Naive thymus-derived CD8-positive, alpha-beta T cell (primary cell): ENCODE measurements around the gene ARFIP1. TPM values are rescaled to one million over a fixed set of nuclear protein-coding genes. Genes with fewer than 3 reads are reported as not detected.
A peak's percentile ranks its signal among the peaks of the same experiment; 100 is the strongest.

ENCODE experiments used
- ATAC-seq, 2 donors: fragments of 150-1000 bp; cut with Tn5 transposase in 1 of 2; sonication (Bioruptor Pico), chemical (Tn5 transposase) in 1 of 2; 1 replicate in 1 of 2; 2 replicates in 1 of 2; pipeline ENCODE4 v1.10.0; 2021; ENCODE audit warnings: mild to moderate bottlenecking in 2 of 2, moderate library complexity in 2 of 2
- POLR2A ChIA-PET: fragments of 350-600 bp; sonication (Branson Sonifier 250); formaldehyde crosslinking; loops from one replicate; lab custom pipeline; 2021; ENCODE audit warnings: antibody characterized with exemption; lab: Charles Lee
- DNase-seq, 10 donors: peaks; one replicate each; pipeline versions ENCODE4 v3.0.0 to v3.0.0-alpha.2; 2020 to 2022
- H3K27ac Mint-ChIP-seq, 10 donors: one replicate each; pipeline ENCODE4 v1.8.0; 2020 to 2022; ENCODE audit warnings: mild to moderate bottlenecking in 10 of 10, mixed read lengths in 10 of 10, moderate library complexity in 4 of 10, inconsistent platforms in 1 of 10
- H3K27me3 Mint-ChIP-seq, 5 donors: one replicate each; pipeline ENCODE4 v1.8.0; 2021 to 2022; ENCODE audit warnings: mixed read lengths in 5 of 5
- H3K36me3 Mint-ChIP-seq, 3 donors: one replicate each; pipeline ENCODE4 v1.8.0; 2020 to 2022; ENCODE audit warnings: mixed read lengths in 3 of 3, mild to moderate bottlenecking in 2 of 3, inconsistent platforms in 1 of 3
- H3K4me1 Mint-ChIP-seq, 4 donors: one replicate each; pipeline ENCODE4 v1.8.0; 2021 to 2022; ENCODE audit warnings: mixed read lengths in 4 of 4
- H3K4me3 Mint-ChIP-seq, 10 donors: one replicate each; pipeline ENCODE4 v1.8.0; 2020 to 2022; ENCODE audit warnings: mild to moderate bottlenecking in 10 of 10, mixed read lengths in 10 of 10, moderate library complexity in 6 of 10, inconsistent platforms in 1 of 10
- H3K9me3 Mint-ChIP-seq, 9 donors: one replicate each; pipeline ENCODE4 v1.8.0; 2020 to 2022; ENCODE audit warnings: mixed read lengths in 9 of 9, mild to moderate bottlenecking in 3 of 9, inconsistent platforms in 1 of 9, moderate library complexity in 1 of 9
- polyA plus RNA-seq, 3 donors: library from polyadenylated mRNA; unstranded; fragments of 300-500 nt; fragmentation: Illumina TruSeq; gene quantifications; one replicate each; pipeline ENCODE4 v1.2.3, GENCODE V29; 2021
- total RNA-seq, 8 experiments: library from RNA in 2 of 8; stranded (reverse) in 2 of 8; gene quantifications; one replicate each; pipeline ENCODE4 v1.2.3 and lab custom pipeline; 2021 to 2026

Gene ARFIP1
- total and polyA plus RNA-seq, 5 experiments from 2014 or later = 11.3 to 21.3 (median 14.5) TPM

DNA sequence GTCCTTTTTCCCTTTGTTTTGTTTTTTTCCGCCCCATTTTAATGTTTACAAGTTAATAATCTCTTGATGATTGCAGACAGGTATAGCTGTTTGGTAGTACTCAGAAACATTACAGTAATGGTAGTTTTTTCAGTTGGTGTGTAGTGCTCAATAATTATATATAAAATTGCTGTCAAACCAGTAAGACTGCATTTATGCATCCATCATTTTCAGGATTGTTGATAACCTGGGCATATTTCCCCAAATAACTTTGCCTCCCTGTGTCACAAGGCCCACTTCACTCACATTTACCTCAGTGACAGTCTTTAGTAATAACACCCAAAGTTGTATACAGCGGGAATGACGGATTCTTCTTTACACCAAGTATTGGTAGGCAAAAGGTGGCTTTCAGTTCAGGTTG is 16.1 kb downstream of the ARFIP1 start:
- H3K9me3 Mint-ChIP-seq = no peaks in the 10 kb centered on the region
- DNase-seq = no peak
- no peak overlapping the region for H3K4me3 Mint-ChIP-seq
- H3K4me1 Mint-ChIP-seq = peaks cover 11 to 20% (median 14%) of the 10 kb centered on the region in 4 donors
- H3K27ac Mint-ChIP-seq = no peak overlapping the region
- no peak for ATAC-seq
- H3K36me3 Mint-ChIP-seq = peaks cover 5 to 6% (median 5%) of the 10 kb centered on the region in 3 donors
- POLR2A ChIA-PET = no interaction called here
- H3K27me3 Mint-ChIP-seq = no peaks in the 10 kb centered on the region

DNA sequence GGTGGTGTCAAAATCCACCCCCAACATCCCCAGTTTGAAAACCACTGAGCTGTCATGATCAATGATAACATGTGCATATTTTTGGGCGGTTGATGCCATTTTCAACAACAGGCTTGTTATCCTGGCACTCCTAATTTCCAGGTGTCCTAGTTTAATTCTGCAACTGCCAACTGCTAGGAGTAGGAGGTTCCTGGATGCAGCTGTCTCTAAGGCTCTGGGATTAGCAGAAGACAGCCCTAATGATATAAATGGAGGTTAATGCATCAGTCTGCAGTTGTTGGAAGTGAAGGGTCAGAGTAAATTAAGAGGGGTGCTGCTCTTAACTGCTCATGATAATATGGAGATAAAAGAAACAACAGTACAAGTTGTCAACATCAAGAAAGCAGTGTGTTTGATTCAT is 23.8 kb downstream of the ARFIP1 start:
- no peaks in the 10 kb centered on the region for H3K27me3 Mint-ChIP-seq
- peaks cover 0 to 11% (median 9%) of the 10 kb centered on the region in 3 donors for H3K36me3 Mint-ChIP-seq
- peaks cover 10 to 40% (median 20%) of the 10 kb centered on the region in 4 donors for H3K4me1 Mint-ChIP-seq
- POLR2A ChIA-PET = no interaction called here
- no peak overlapping the region for H3K27ac Mint-ChIP-seq
- DNase-seq = no peak
- ATAC-seq = no peak
- peaks cover 0 to 5% (median 0%) of the 10 kb centered on the region in 9 donors for H3K9me3 Mint-ChIP-seq
- no peak overlapping the region for H3K4me3 Mint-ChIP-seq

DNA sequence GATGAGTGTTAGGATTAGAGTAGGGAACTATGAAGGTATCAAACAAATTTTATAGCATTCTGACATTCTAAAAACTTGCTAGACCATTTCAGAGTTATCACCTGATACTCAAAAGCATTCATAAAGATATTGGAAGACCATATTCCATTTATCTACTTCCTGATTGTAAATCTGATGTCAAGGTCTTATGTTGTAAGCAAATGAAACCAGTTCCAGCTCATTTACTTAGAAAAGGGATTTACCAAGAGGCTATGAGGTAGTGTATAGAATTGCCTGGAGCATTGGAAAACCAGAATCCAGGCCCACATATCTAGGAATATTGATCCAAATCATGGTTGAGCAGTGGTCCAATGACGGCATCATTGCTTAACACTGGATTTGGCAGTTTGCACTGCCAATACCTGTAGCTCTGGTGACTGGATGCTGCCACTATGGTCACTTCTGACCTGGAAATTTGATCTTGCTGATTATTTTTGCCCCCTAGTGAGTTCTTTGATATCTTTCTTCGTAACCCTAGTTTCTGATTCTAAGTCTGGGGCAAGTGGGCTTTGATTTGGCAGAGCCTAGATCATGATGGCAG is 25.4 kb downstream of the ARFIP1 start:
- Mint-ChIP-seq H3K9me3 (peaks cover 0 to 5% (median 0%) of the 10 kb centered on the region in 9 donors), H3K4me3 (no peak overlapping the region), H3K4me1 (peaks cover 10 to 41% (median 20%) of the 10 kb centered on the region in 4 donors), H3K27me3 (no peaks in the 10 kb centered on the region), H3K36me3 (peaks cover 0 to 17% (median 10%) of the 10 kb centered on the region in 3 donors), H3K27ac (peak overlapping the region in 2 of 10 donors; percentile 7 to 50)
- no peak for ATAC-seq
- POLR2A ChIA-PET = no interaction called here
- no peak for DNase-seq

DNA sequence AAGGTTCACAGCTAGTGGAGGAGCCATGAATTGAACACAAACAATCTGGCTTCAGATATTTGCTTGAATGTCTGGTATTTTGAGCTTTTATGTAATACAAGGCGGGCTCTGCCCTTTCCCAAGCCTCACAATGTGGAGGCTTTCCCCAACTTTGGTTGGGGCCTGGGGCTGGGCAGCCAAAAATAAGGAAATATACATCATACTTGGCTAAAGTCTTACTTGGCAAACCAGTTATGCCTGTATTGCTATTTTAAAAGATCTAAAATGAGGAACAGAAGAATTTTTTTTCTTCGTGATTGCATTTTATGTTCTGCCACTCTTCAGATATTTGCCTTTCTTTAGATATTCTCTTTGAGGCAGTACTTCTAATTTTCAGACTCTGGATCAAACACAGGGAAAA is 26.1 kb downstream of the ARFIP1 start:
- no peak for ATAC-seq
- peak overlapping the region in 1 of 10 donors; percentile 17 for H3K4me3 Mint-ChIP-seq
- no peaks in the 10 kb centered on the region for H3K27me3 Mint-ChIP-seq
- peaks cover 0 to 5% (median 2%) of the 10 kb centered on the region in 9 donors for H3K9me3 Mint-ChIP-seq
- H3K36me3 Mint-ChIP-seq = peaks cover 2 to 22% (median 13%) of the 10 kb centered on the region in 3 donors
- POLR2A ChIA-PET = no interaction called here
- peaks cover 8 to 40% (median 19%) of the 10 kb centered on the region in 4 donors for H3K4me1 Mint-ChIP-seq
- H3K27ac Mint-ChIP-seq = peak overlapping the region in 3 of 10 donors; percentile 7 to 49 (median 45)
- DNase-seq = no peak

DNA sequence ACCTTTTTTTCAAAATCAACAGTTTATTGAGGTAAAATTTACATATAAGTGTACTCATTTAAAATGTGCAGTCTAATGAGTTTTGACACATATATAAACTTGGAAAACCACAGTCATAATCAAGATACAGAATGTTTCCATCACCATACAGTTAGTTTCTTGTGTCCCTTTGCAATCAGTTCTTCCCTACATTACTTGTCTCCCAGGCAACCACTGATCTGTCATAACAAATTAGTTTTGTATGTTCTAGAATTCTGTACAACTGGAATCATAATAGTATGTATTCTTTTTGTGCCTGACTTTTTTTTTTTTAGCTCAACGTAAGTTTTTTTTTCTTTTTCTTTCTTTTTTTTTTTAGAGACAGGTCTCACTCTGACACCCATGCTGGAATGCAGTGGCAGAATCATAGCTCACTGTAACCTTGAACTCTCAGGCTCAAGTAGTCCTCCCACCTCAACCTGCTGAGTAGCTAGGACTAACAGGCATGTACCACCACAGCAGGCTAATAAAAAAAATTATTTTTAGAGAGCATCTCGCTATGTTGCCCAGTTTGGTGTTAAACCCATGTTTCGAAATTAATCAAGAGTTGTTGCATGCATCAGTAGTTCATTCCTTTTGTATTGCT is 26.9 kb downstream of the ARFIP1 start:
- POLR2A ChIA-PET = no interaction called here
- H3K4me3 Mint-ChIP-seq = no peak overlapping the region
- H3K4me1 Mint-ChIP-seq = peaks cover 6 to 36% (median 16%) of the 10 kb centered on the region in 4 donors
- ATAC-seq (no peak), DNase-seq (no peak)
- peaks cover 10 to 30% (median 20%) of the 10 kb centered on the region in 3 donors for H3K36me3 Mint-ChIP-seq
- H3K27me3 Mint-ChIP-seq = no peaks in the 10 kb centered on the region
- H3K27ac Mint-ChIP-seq = no peak overlapping the region
- peaks cover 0 to 11% (median 6%) of the 10 kb centered on the region in 9 donors for H3K9me3 Mint-ChIP-seq

DNA sequence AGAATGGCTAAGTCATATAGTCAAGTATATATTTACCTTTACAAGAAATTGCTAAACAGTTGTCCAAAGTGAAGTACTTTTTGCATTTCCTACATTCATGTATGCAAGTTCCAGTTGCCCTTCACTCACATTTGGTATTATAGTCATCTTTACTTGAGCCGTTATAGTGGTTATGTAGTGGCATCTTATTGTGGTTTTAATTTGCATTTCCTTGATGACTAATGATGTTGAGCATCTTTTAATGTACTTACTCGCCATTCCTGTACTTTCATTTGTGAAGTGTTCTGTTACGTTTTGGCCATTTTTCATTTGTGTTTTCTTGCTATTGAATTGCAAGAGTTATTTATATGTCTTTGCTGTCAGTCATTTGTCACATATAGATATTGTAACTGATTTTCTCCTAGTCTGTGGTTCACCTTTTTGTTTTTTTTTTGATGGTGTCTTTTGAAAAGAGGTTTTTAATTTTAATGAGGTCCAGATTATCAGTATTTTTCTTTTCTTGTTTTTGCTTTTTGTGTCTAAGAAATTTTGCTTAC is 27.6 kb downstream of the ARFIP1 start:
- H3K9me3 Mint-ChIP-seq = peaks cover 4 to 17% (median 7%) of the 10 kb centered on the region in 9 donors
- peaks cover 15 to 37% (median 26%) of the 10 kb centered on the region in 3 donors for H3K36me3 Mint-ChIP-seq
- H3K27ac Mint-ChIP-seq = peak overlapping the region in 3 of 10 donors; percentile 20 to 38 (median 34)
- POLR2A ChIA-PET = no interaction called here
- H3K27me3 Mint-ChIP-seq = no peaks in the 10 kb centered on the region
- H3K4me3 Mint-ChIP-seq = peak overlapping the region in 1 of 10 donors; percentile 45
- ATAC-seq = no peak
- H3K4me1 Mint-ChIP-seq = peaks cover 5 to 36% (median 18%) of the 10 kb centered on the region in 4 donors
- DNase-seq = no peak

DNA sequence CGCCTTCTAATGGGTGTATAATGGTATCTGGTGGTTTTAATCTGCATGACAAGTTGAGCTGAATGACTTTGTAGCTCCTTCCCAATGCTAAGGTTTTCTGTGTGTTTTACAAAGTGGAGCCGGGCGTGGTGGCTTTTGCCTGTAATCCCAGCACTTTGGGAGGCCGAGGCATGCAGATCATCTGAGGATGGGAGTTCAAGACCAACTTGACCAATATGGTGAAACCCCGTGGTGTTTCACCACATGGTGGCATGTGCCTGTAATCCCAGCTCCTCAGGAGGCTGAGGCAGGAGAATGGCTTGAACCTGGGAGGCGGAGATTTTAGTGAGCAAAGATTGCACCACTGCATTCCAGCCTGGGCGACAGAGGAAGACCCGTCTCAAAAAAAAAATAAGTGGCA is 28.9 kb downstream of the ARFIP1 start:
- Mint-ChIP-seq H3K4me3 (no peak overlapping the region), H3K4me1 (peaks cover 5 to 36% (median 20%) of the 10 kb centered on the region in 4 donors), H3K27me3 (no peaks in the 10 kb centered on the region), H3K9me3 (peaks cover 11 to 30% (median 18%) of the 10 kb centered on the region in 9 donors), H3K27ac (peak overlapping the region in 1 of 10 donors; percentile 53), H3K36me3 (peaks cover 25 to 45% (median 34%) of the 10 kb centered on the region in 3 donors)
- no peak for DNase-seq
- no peak for ATAC-seq
- POLR2A ChIA-PET = no interaction called here

DNA sequence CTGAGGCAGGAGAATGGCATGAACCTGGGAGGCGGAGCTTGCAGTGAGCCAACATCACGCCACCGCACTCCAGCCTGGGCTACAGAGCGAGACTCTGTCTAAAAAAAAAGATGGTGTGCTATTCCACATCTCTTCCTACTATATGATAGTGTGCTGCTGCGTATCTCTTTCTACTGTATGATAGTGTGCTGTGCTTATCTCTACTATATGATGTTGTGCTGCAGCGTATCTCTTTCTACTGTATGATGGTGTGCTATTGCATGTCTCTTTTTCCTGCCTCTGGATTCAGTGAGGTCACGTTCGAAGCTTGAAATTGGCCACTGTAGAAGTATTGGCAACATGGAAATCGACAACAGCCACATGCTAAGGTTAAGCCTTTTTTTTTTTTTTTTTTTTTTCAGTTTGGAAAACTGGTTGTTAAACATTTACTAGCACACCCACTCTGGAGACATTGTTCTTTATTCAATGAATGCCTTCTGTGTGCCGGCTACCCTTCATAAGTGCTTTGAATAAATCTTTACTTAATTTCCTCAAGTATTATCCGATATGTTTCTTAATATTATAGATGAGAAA is 31.0 kb downstream of the ARFIP1 start:
- no peak overlapping the region for H3K4me3 Mint-ChIP-seq
- DNase-seq (no peak), ATAC-seq (no peak)
- H3K9me3 Mint-ChIP-seq = peaks cover 14 to 52% (median 35%) of the 10 kb centered on the region in 9 donors
- H3K27ac Mint-ChIP-seq = no peak overlapping the region
- H3K36me3 Mint-ChIP-seq = peaks cover 42 to 64% (median 53%) of the 10 kb centered on the region in 3 donors
- H3K27me3 Mint-ChIP-seq = no peaks in the 10 kb centered on the region
- POLR2A ChIA-PET = no interaction called here
- peaks cover 5 to 24% (median 17%) of the 10 kb centered on the region in 4 donors for H3K4me1 Mint-ChIP-seq

DNA sequence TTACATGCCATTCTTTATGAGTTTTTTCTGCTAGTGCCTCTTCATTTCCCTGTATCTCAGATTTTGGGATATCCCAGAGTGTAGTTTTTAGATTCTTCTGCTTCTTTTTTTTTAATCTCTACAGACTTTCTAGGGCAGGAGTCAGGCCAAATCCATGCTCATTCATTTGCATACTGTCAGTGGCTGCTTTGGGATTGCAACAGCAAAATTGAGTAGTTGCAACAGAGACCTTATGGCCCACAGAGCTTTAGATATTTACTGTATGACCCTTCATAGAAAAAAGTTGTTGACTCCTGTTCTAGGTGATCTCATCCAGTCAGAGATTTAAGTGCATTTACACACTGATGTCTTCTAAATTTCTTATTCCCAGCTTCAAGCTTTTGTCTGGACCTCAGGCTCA is 35.3 kb downstream of the ARFIP1 start:
- no peak for ATAC-seq
- POLR2A ChIA-PET = no interaction called here
- Mint-ChIP-seq H3K36me3 (peaks cover 52 to 74% (median 64%) of the 10 kb centered on the region in 3 donors), H3K9me3 (peaks cover 17 to 70% (median 54%) of the 10 kb centered on the region in 9 donors), H3K4me3 (peak overlapping the region in 1 of 10 donors; percentile 13), H3K27me3 (no peaks in the 10 kb centered on the region), H3K27ac (peak overlapping the region in 1 of 10 donors; percentile 7), H3K4me1 (peaks cover 18 to 31% (median 21%) of the 10 kb centered on the region in 4 donors)
- no peak for DNase-seq

DNA sequence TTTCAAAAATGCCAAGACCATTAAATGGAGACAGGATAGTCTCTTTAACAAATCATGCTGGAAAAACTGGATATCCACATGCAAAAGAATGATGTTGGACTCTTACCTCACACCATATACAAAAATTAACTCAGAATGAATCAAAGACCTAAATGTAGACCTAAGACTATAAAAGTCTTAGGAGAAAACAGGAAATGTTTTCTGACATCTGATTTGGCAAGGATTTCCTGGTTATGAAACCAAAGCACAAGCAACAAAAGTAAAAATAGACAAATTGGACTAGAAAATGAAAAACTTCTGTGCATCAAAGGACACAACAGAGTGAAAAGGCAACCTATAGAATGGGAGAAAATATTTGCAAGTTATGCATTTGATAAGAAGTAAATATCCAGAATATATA is 37.6 kb downstream of the ARFIP1 start:
- peak overlapping the region in 2 of 10 donors; percentile 16 to 34 for H3K4me3 Mint-ChIP-seq
- no peak for DNase-seq
- ATAC-seq = no peak
- peaks cover 18 to 29% (median 24%) of the 10 kb centered on the region in 4 donors for H3K4me1 Mint-ChIP-seq
- peaks cover 37 to 59% (median 54%) of the 10 kb centered on the region in 3 donors for H3K36me3 Mint-ChIP-seq
- POLR2A ChIA-PET = no interaction called here
- peaks cover 16 to 57% (median 44%) of the 10 kb centered on the region in 9 donors for H3K9me3 Mint-ChIP-seq
- H3K27me3 Mint-ChIP-seq = no peaks in the 10 kb centered on the region
- peak overlapping the region in 3 of 10 donors; percentile 17 to 45 (median 25) for H3K27ac Mint-ChIP-seq

DNA sequence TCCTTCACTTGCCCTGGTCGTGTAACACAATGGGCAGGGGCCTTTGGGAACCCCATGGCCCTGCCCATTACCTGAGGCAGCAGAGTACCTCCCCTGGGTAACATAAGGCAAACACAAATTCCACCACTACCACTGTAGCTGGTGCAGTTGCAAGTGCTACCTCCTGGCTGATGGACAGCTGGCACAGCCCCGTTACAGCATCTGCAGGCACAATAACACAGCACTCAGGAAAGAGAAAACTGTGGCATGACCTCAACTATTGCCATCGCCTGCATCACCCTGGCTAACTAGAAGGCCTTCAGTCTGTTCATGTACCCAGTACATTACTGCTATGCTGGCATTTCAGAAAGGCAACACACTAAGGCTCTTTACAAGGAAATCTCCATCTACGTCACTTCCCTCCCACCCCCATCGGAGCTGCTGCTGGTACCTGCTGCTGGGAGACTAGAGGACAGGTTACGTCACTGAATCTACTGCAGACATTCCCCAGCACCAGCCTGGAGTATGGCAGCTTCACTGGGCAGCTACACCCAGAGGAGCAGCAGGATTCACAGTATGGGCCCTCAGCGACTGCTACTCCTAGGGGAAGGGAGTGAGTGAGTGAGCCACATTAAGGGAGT is 39.4 kb downstream of the ARFIP1 start:
- ATAC-seq (no peak), DNase-seq (no peak)
- H3K27ac Mint-ChIP-seq = no peak overlapping the region
- peaks cover 16 to 29% (median 21%) of the 10 kb centered on the region in 4 donors for H3K4me1 Mint-ChIP-seq
- no peak overlapping the region for H3K4me3 Mint-ChIP-seq
- peaks cover 10 to 46% (median 32%) of the 10 kb centered on the region in 9 donors for H3K9me3 Mint-ChIP-seq
- POLR2A ChIA-PET = no interaction called here
- no peaks in the 10 kb centered on the region for H3K27me3 Mint-ChIP-seq
- peaks cover 24 to 44% (median 41%) of the 10 kb centered on the region in 3 donors for H3K36me3 Mint-ChIP-seq

DNA sequence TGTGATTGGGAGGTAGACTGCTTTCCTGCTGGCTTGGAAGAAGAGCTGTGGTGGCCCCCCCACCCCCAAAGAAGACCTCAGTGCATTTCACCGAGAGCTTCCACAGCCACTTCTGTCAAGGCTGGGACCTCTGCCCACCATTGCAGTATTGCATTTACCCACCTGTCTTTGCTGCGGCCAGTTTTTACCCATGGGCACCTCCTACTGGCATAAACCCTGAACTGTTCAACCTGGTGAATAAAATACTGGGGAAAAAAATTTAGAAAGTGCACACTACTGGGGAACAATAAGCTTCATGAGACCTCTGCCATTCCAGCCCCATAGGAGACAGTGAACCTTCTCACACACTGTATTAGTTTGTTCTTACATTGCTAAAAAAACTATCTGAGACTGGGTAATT is 40.3 kb downstream of the ARFIP1 start:
- Mint-ChIP-seq H3K27ac (no peak overlapping the region), H3K27me3 (no peaks in the 10 kb centered on the region), H3K4me1 (peaks cover 16 to 29% (median 21%) of the 10 kb centered on the region in 4 donors), H3K4me3 (no peak overlapping the region), H3K9me3 (peaks cover 12 to 45% (median 28%) of the 10 kb centered on the region in 9 donors), H3K36me3 (peaks cover 15 to 36% (median 32%) of the 10 kb centered on the region in 3 donors)
- POLR2A ChIA-PET = no interaction called here
- no peak for ATAC-seq
- no peak for DNase-seq
